HG02981 (cell line): ENCODE data around the gene ENAM.
A peak's percentile ranks its signal among the peaks of the same experiment; 100 is the strongest.
"Not testable (repeated sequence)": the region's sequence is repeated elsewhere in the genome, so short reads cannot be mapped to it uniquely, and the experiment has no call there.

Source experiments
- ATAC-seq: cut with Tn5 transposase; IDR thresholded peaks from one replicate; pipeline ENCODE4 v1.9.1; 2021; ENCODE audit warnings: mild to moderate bottlenecking, moderate library complexity; ENCODE audit not compliant: unreplicated experiment

ENAM gene

GRCh38 chr4:70676554-70677090 lies 48.1 kb downstream of the ENAM start:
- no peak for ATAC-seq

- ATAC-seq = peak; percentile 63
Observed at GRCh38 chr4:70678383-70678999, 49.9 kb downstream of the ENAM start.

DNA sequence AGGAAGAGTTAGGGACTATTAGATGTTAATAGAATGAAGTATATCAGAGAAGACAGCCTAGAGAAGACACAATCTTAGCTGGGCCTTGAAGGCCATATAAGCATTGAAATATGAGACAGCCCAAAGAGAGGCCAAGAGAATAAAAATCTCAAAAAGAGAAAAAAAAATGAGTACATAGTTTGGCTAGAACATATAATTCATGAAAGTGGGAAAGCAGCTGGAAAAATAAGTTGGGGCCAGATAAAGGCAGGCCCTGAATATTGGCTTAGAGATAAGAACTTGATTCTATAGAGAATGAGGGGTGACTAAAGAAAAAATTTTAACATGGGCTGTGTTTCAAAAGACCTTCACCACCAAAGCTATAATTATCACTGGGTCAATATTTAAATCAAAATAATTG lies 52.4 kb downstream of the ENAM start:
- no peak for ATAC-seq

GRCh38 chr4:70681704-70682103 lies 53.2 kb downstream of the ENAM start:
- ATAC-seq = peak; percentile 42

DNA sequence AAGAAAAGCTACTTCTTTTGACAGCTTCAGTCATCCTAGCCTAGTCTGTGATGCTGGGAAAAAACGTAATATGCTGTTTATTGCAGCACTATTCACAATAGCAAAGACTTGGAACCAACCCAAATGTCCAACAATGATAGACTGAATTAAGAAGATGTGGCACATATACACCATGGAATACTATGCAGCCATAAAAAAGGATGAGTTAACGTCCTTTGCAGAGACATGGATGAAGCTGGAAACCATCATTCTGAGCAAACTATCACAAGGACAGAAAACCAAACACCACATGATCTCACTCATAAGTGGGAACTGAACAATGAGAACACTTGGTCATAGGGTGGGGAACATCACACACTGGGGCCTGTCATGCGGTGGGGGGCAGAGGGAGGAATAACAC lies 53.6 kb downstream of the ENAM start:
- not testable (repeated sequence) for ATAC-seq

- ATAC-seq = no peak
Observed at GRCh38 chr4:70687392-70687791, 58.8 kb downstream of the ENAM start.

GRCh38 chr4:70687821-70688794 lies 59.6 kb downstream of the ENAM start, which contains the start of gene UTP3:
Gene UTP3, plus strand, starts transcription at chr4:70688532. Its CDS starts 146 bp downstream, at chr4:70688678.
- ATAC-seq = peak; percentile 93

DNA sequence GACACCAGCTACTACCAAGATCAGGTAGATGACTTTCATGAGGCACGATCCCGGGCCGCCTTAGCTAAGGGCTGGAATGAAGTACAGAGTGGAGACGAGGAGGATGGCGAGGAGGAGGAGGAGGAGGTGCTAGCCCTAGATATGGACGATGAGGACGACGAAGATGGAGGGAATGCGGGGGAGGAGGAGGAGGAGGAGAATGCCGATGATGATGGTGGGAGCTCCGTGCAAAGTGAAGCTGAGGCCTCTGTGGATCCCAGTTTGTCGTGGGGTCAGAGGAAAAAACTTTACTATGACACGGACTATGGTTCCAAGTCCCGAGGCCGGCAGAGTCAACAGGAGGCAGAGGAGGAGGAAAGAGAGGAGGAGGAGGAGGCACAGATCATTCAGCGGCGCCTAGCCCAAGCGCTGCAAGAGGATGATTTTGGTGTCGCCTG lies 60.3 kb downstream of the ENAM start:
- peak; percentile 1 for ATAC-seq

- no peak for ATAC-seq
Observed at GRCh38 chr4:70691661-70692060, 63.1 kb downstream of the ENAM start.

- not testable (repeated sequence) for ATAC-seq
Observed at GRCh38 chr4:70694633-70695032, 66.1 kb downstream of the ENAM start.
